Measurements from ENCODE around the gene NRK. TPM values are rescaled to one million over a fixed set of nuclear protein-coding genes. Genes with fewer than 3 reads are reported as not detected.
"Not testable (repeated sequence)": the region's sequence is repeated elsewhere in the genome, so short reads cannot be mapped to it uniquely, and the experiment has no call there.

The NRK gene, protein sequence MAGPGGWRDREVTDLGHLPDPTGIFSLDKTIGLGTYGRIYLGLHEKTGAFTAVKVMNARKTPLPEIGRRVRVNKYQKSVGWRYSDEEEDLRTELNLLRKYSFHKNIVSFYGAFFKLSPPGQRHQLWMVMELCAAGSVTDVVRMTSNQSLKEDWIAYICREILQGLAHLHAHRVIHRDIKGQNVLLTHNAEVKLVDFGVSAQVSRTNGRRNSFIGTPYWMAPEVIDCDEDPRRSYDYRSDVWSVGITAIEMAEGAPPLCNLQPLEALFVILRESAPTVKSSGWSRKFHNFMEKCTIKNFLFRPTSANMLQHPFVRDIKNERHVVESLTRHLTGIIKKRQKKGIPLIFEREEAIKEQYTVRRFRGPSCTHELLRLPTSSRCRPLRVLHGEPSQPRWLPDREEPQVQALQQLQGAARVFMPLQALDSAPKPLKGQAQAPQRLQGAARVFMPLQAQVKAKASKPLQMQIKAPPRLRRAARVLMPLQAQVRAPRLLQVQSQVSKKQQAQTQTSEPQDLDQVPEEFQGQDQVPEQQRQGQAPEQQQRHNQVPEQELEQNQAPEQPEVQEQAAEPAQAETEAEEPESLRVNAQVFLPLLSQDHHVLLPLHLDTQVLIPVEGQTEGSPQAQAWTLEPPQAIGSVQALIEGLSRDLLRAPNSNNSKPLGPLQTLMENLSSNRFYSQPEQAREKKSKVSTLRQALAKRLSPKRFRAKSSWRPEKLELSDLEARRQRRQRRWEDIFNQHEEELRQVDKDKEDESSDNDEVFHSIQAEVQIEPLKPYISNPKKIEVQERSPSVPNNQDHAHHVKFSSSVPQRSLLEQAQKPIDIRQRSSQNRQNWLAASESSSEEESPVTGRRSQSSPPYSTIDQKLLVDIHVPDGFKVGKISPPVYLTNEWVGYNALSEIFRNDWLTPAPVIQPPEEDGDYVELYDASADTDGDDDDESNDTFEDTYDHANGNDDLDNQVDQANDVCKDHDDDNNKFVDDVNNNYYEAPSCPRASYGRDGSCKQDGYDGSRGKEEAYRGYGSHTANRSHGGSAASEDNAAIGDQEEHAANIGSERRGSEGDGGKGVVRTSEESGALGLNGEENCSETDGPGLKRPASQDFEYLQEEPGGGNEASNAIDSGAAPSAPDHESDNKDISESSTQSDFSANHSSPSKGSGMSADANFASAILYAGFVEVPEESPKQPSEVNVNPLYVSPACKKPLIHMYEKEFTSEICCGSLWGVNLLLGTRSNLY (N-terminal part only)
- not detected for total RNA-seq

GRCh38 chrX:105822138-105823091 is at the start of gene NRK:
Gene NRK (plus strand): TSS chrX:105822539. CDS start chrX:105822846, 307 bp downstream.
- Mint-ChIP-seq H3K36me3 (ENCODE audit: low read depth) (no peaks in the 10 kb centered on the region), H3K4me1 (no peaks in the 10 kb centered on the region), H3K9me3 (no peaks in the 10 kb centered on the region), H3K27me3 (peaks cover 10% of the 10 kb centered on the region), H3K4me3 (no peak within 1 kb of the TSS), H3K27ac (no peak within 1 kb of the TSS)
- ATAC-seq (replicated peaks) = no peak

GRCh38 chrX:105773801-105774200 is 48.5 kb upstream of the NRK start:
- Mint-ChIP-seq H3K4me1 (no peaks in the 10 kb centered on the region), H3K9me3 (no peaks in the 10 kb centered on the region), H3K27ac (no peak overlapping the region), H3K27me3 (no peaks in the 10 kb centered on the region), H3K36me3 (ENCODE audit: low read depth) (no peaks in the 10 kb centered on the region), H3K4me3 (no peak overlapping the region)
- ATAC-seq (replicated peaks) = no peak

GRCh38 chrX:105775679-105776078 is 46.7 kb upstream of the NRK start:
- Mint-ChIP-seq H3K27ac (no peak overlapping the region), H3K4me3 (no peak overlapping the region), H3K36me3 (ENCODE audit: low read depth) (no peaks in the 10 kb centered on the region), H3K4me1 (no peaks in the 10 kb centered on the region), H3K9me3 (no peaks in the 10 kb centered on the region), H3K27me3 (no peaks in the 10 kb centered on the region)
- ATAC-seq (replicated peaks) = no peak

DNA sequence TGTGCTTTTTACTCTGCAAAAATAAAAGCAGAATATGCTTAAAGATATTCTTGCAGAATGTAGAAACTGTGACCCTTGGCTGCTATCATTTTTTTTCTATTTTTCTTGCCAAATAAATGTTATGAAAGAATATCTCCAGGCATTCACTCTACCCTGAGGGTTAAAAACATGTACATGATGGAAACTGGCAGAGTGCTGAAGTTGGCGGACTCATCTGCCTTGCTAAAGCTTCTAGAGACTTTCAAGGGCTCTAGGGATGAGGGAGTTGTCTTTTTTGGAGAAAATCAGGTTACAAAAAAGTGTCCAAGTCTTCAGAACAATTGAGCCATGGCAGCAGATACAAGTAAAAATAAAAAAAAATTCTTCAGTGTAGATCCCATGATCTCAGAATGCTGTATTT is 40.5 kb upstream of the NRK start:
- Mint-ChIP-seq H3K9me3 (no peaks in the 10 kb centered on the region), H3K27ac (no peak overlapping the region), H3K36me3 (ENCODE audit: low read depth) (no peaks in the 10 kb centered on the region), H3K4me3 (no peak overlapping the region), H3K4me1 (no peaks in the 10 kb centered on the region), H3K27me3 (no peaks in the 10 kb centered on the region)
- no peak for ATAC-seq (replicated peaks)

DNA sequence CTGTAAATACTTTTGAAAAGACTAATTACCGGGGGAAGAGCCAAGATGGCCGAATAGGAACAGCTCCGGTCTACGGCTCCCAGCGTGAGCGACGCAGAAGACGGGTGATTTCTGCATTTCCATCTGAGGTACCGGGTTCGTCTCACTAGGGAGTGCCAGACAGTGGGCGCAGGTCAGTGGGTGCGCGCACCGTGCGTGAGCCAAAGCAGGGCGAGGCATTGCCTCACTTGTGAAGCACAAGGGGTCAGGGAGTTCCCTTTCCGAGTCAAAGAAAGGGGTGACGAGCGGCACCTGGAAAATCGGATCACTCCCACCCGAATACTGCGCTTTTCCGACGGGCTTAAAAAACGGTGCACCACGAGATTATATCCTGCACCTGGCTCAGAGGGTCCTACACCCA is 25.5 kb upstream of the NRK start:
- H3K4me3 Mint-ChIP-seq, H3K27me3 Mint-ChIP-seq, H3K9me3 Mint-ChIP-seq: not testable (repeated sequence)

DNA sequence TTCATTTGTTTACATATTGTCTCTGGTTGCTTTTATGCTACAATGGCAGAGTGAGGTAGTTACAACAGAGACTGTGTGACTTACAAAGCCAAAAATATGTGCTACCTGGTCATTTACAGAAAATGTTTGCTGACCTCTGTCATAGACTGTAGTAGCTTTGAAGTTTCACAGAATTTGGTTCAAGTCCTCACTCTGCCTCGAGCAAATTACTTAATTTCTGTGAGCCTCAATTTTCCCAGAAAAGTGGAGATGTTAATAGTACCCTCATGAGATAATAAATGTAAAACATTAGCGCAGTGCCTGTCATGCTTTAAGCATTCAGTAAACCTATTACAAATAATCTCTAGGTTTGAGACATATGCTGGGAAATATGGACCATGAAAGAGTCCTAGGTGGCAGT is 18.4 kb upstream of the NRK start:
- Mint-ChIP-seq H3K4me3 (no peak overlapping the region), H3K9me3 (no peaks in the 10 kb centered on the region), H3K27ac (no peak overlapping the region), H3K27me3 (no peaks in the 10 kb centered on the region), H3K4me1 (no peaks in the 10 kb centered on the region), H3K36me3 (ENCODE audit: low read depth) (no peaks in the 10 kb centered on the region)
- no peak for ATAC-seq (replicated peaks)

More for the DNA sequence above, 25.5 kb upstream of the NRK start:
- ATAC-seq (replicated peaks); H3K36me3 Mint-ChIP-seq (ENCODE audit: low read depth); H3K4me1 Mint-ChIP-seq; H3K27ac Mint-ChIP-seq: not testable (repeated sequence)

DNA sequence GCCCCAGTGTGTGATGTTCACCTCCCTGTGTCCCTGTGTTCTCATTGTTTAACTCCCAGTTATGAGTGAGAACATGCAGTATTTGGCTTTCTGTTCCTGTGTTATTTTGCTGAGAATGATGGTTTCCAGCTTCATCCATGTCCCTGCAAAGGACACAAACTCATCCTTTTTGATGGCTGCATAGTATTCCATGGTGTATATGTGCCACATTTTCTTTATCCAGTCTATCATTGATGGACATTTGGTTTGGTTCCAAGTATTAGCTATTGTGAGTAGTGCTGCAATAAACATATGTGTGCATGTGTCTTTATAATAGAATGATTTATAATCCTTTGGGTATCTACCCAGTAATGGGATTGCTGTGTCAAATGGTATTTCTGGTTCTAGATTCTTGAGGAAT is 16.7 kb upstream of the NRK start:
- not testable (repeated sequence) for H3K4me3 Mint-ChIP-seq; H3K4me1 Mint-ChIP-seq; H3K9me3 Mint-ChIP-seq; H3K36me3 Mint-ChIP-seq (ENCODE audit: low read depth); H3K27me3 Mint-ChIP-seq; ATAC-seq (replicated peaks); H3K27ac Mint-ChIP-seq

DNA sequence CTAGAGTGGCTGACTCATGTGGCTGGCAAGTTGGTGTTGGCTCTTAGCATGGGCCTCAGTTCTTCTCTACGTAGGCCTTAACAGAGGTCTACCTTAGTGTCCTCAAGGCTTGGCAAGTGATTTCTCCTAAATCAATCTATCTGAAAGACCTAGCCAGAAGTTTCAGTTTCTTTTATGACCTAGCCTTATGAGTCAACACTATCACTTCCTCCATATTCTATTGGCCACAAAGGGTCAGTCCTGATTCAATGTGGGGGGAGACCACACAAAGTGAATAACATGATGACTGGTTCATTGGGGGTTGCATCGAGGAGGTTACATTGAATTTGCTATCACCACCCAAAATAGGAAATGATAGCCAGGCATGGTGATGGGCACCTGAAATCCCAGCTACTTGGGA is 5.8 kb upstream of the NRK start:
- H3K36me3 Mint-ChIP-seq (ENCODE audit: low read depth) = no peaks in the 10 kb centered on the region
- H3K4me1 Mint-ChIP-seq = no peaks in the 10 kb centered on the region
- peaks cover 7% of the 10 kb centered on the region for H3K27me3 Mint-ChIP-seq
- no peak overlapping the region for H3K4me3 Mint-ChIP-seq
- H3K9me3 Mint-ChIP-seq = no peaks in the 10 kb centered on the region
- H3K27ac Mint-ChIP-seq = no peak overlapping the region
- ATAC-seq (replicated peaks) = no peak

DNA sequence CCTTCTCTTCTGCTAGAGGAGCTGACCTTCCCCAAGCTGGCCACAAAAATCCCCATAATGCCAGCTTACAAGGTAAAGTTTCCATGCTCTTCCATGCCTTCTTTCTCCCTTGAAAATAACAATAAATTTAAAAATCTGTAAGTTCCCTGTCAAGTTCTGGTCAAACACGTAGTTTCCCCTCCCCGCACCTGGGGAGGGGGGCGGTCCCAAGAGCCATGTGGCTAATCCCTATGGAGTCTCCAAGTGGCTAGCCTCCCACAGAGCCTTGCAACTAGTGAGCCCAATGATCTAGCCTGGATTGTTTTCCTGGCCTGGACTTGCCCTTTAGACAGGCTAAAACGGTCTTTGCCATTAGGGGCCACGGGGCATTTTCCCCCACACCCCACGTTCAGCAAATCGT is 2.1 kb upstream of the NRK start:
- H3K27ac Mint-ChIP-seq = no peak overlapping the region
- no peaks in the 10 kb centered on the region for H3K4me1 Mint-ChIP-seq
- no peak overlapping the region for H3K4me3 Mint-ChIP-seq
- peaks cover 10% of the 10 kb centered on the region for H3K27me3 Mint-ChIP-seq
- no peaks in the 10 kb centered on the region for H3K36me3 Mint-ChIP-seq (ENCODE audit: low read depth)
- no peaks in the 10 kb centered on the region for H3K9me3 Mint-ChIP-seq
- no peak for ATAC-seq (replicated peaks)

GRCh38 chrX:105821471-105822121 is 743 bp upstream of the NRK start:
- H3K9me3 Mint-ChIP-seq = no peaks in the 10 kb centered on the region
- no peaks in the 10 kb centered on the region for H3K36me3 Mint-ChIP-seq (ENCODE audit: low read depth)
- peaks cover 10% of the 10 kb centered on the region for H3K27me3 Mint-ChIP-seq
- H3K4me1 Mint-ChIP-seq = no peaks in the 10 kb centered on the region
- H3K27ac Mint-ChIP-seq = no peak overlapping the region
- no peak for ATAC-seq (replicated peaks)
- H3K4me3 Mint-ChIP-seq = no peak overlapping the region

DNA sequence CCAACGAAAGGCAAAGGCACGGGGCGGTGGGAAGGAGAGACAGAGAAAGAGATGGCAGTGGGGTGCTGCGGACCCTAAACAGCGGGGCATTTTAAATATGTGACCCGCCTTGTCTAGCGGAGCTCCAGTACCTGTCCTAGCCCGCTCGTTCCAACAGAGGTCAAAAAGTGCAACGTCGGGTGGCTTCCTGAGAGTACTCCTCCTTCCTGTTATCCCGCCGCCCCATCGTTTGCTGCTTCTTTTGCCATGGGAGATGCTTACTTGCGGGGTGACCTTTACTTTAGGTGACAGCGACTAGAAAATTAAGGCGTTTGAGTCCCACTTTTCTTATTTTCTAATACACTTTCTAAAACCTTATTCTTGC is 735 bp downstream of the NRK start:
- no peak overlapping the region for H3K27ac Mint-ChIP-seq
- H3K36me3 Mint-ChIP-seq (ENCODE audit: low read depth) = no peaks in the 10 kb centered on the region
- no peaks in the 10 kb centered on the region for H3K4me1 Mint-ChIP-seq
- no peaks in the 10 kb centered on the region for H3K9me3 Mint-ChIP-seq
- no peak for ATAC-seq (replicated peaks)
- peaks cover 10% of the 10 kb centered on the region for H3K27me3 Mint-ChIP-seq
- H3K4me3 Mint-ChIP-seq = no peak overlapping the region

DNA sequence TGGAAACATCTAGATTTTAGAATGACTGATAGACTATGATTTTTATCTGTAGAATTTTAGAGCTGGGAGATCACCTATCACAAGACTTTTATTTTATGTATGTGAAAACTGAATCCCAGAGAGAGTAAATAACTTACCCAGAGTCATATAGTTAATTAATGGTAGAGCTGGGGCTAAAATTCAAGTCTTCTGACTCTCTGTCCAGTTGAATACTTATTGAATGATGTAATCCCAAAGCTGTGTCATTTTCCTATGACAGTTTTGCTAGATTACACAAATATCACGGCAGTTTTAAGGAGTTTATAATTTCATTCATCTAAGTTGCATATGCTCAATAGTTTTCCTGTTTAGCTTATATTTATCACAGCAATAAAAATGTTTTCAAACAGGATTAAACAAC is 6.7 kb downstream of the NRK start:
- H3K36me3 Mint-ChIP-seq (ENCODE audit: low read depth) = no peaks in the 10 kb centered on the region

GRCh38 chrX:105837232-105837631 is 14.9 kb downstream of the NRK start:
- Mint-ChIP-seq H3K27ac (no peak overlapping the region), H3K9me3 (no peaks in the 10 kb centered on the region), H3K4me3 (no peak overlapping the region), H3K4me1 (no peaks in the 10 kb centered on the region), H3K27me3 (no peaks in the 10 kb centered on the region), H3K36me3 (ENCODE audit: low read depth) (no peaks in the 10 kb centered on the region)
- ATAC-seq (replicated peaks) = no peak

More for the DNA sequence above, 6.7 kb downstream of the NRK start:
- no peaks in the 10 kb centered on the region for H3K27me3 Mint-ChIP-seq
- no peaks in the 10 kb centered on the region for H3K4me1 Mint-ChIP-seq
- H3K9me3 Mint-ChIP-seq = no peaks in the 10 kb centered on the region
- no peak for ATAC-seq (replicated peaks)
- H3K27ac Mint-ChIP-seq = no peak overlapping the region
- H3K4me3 Mint-ChIP-seq = no peak overlapping the region

All from activated T-helper 17 cell treated with anti-CD3 and anti-CD28 coated beads, Interleukin-2, amount 50 U/mL, for 72 hours (primary cell).